Liver (tissue), 9 donors: ENCODE measurements around the gene PTPN6. TPM values are rescaled to one million over a fixed set of nuclear protein-coding genes. Genes with fewer than 3 reads are reported as not detected.

Experiments used
- DNase-seq: peaks from one replicate; pipeline ENCODE4 v3.0.0-alpha.2; 2017; ENCODE audit warnings: low spot score
- H3K27ac ChIP-seq, 2 donors: one replicate each; pipeline ENCODE4 v1.7.0; 2013; ENCODE audit warnings: inconsistent platforms in 2 of 2, low read length in 2 of 2, control low read depth in 1 of 2, low read depth in 1 of 2, mild to moderate bottlenecking in 1 of 2
- H3K27me3 ChIP-seq, 4 donors: one replicate each; pipeline versions ENCODE4 v1.6.1 to v1.7.0; 2013; ENCODE audit warnings: low read length in 3 of 4, inconsistent platforms in 1 of 4, mild to moderate bottlenecking in 1 of 4, moderate library complexity in 1 of 4; ENCODE audit not compliant: control insufficient read depth in 4 of 4, insufficient read depth in 4 of 4
- H3K36me3 ChIP-seq, 4 donors: one replicate each; pipeline versions ENCODE4 v1.6.1 to v1.7.0; 2013; ENCODE audit warnings: low read length in 3 of 4, mild to moderate bottlenecking in 3 of 4, low read depth in 1 of 4, moderate library complexity in 1 of 4; ENCODE audit not compliant: control insufficient read depth in 4 of 4, insufficient read depth in 3 of 4
- H3K4me1 ChIP-seq, 4 donors: one replicate each; pipeline versions ENCODE4 v1.6.1 to v1.7.0; 2013; ENCODE audit warnings: low read length in 3 of 4, mild to moderate bottlenecking in 3 of 4, moderate library complexity in 1 of 4; ENCODE audit not compliant: control insufficient read depth in 4 of 4, insufficient read depth in 4 of 4
- H3K4me3 ChIP-seq, 3 donors: one replicate each; pipeline versions ENCODE4 v1.6.1 to v1.7.0; 2013; ENCODE audit warnings: low read length in 3 of 3, control low read depth in 1 of 3, low read depth in 1 of 3, mild to moderate bottlenecking in 1 of 3
- H3K9ac ChIP-seq, 2 donors: one replicate each; pipeline ENCODE4 v1.7.0; 2013; ENCODE audit warnings: low read length in 2 of 2, mild to moderate bottlenecking in 2 of 2, moderate library complexity in 2 of 2, control low read depth in 1 of 2, low read depth in 1 of 2
- H3K9me3 ChIP-seq, 4 donors: one replicate each; pipeline versions ENCODE4 v1.6.1 to v1.7.0; 2013; ENCODE audit warnings: low read length in 3 of 4; ENCODE audit not compliant: control insufficient read depth in 4 of 4
- CTCF ChIP-seq: fragments of 150-350 bp; IDR thresholded peaks from 2 replicates; pipeline ENCODE4 v1.5.1; 2017; ENCODE audit warnings: improper control_type of control experiment, low read depth, low read length; ENCODE audit not compliant: missing input control
- EGR1 ChIP-seq, 2 donors: IDR thresholded peaks; 2 replicates each; pipeline ENCODE4 v1.6.1; 2016 to 2018; ENCODE audit warnings: antibody characterized with exemption in 2 of 2, low read depth in 2 of 2
- FOXA1 ChIP-seq: IDR thresholded peaks from 2 replicates; pipeline ENCODE4 v1.6.1; 2016; ENCODE audit warnings: antibody characterized with exemption
- FOXA2 ChIP-seq: IDR thresholded peaks from 2 replicates; pipeline ENCODE4 v1.6.1; 2016; ENCODE audit warnings: antibody characterized with exemption
- GABPA ChIP-seq, 2 donors: IDR thresholded peaks in 1 of 2; conservative IDR thresholded peaks in 1 of 2; 2 replicates each; pipeline ENCODE4 v1.6.1; 2016; ENCODE audit warnings: antibody characterized with exemption in 2 of 2, mild to moderate bottlenecking in 1 of 2, moderate library complexity in 1 of 2
- HNF4A ChIP-seq, 2 donors: conservative IDR thresholded peaks; 2 replicates each; pipeline ENCODE4 v1.6.1; 2016; ENCODE audit warnings: antibody characterized with exemption in 2 of 2, mild to moderate bottlenecking in 2 of 2
- HNF4G ChIP-seq: IDR thresholded peaks from 2 replicates; pipeline ENCODE4 v1.6.1; 2016; ENCODE audit warnings: antibody characterized with exemption
- JUND ChIP-seq, 2 donors: IDR thresholded peaks; 2 replicates each; pipeline ENCODE4 v1.6.1; 2016; ENCODE audit warnings: antibody characterized with exemption in 2 of 2
- NR2F2 ChIP-seq: IDR thresholded peaks from 2 replicates; pipeline ENCODE4 v1.6.1; 2016; ENCODE audit warnings: antibody characterized with exemption
- RAD21 ChIP-seq, 2 donors: IDR thresholded peaks; 2 replicates each; pipeline ENCODE4 v1.6.1; 2016; ENCODE audit warnings: antibody characterized with exemption in 2 of 2, mild to moderate bottlenecking in 2 of 2
- RXRA ChIP-seq, 2 donors: IDR thresholded peaks; 2 replicates each; pipeline ENCODE4 v1.6.1; 2017 to 2018; ENCODE audit warnings: antibody characterized with exemption in 2 of 2, mild to moderate bottlenecking in 1 of 2
- SP1 ChIP-seq: IDR thresholded peaks from 2 replicates; pipeline ENCODE4 v1.6.1; 2018; ENCODE audit warnings: antibody characterized with exemption, mild to moderate bottlenecking
- TAF1 ChIP-seq: conservative IDR thresholded peaks from 2 replicates; pipeline ENCODE4 v1.6.1; 2016; ENCODE audit warnings: antibody characterized with exemption, mild to moderate bottlenecking
- YY1 ChIP-seq: IDR thresholded peaks from 2 replicates; pipeline ENCODE4 v1.6.1; 2016; ENCODE audit warnings: antibody characterized with exemption, mild to moderate bottlenecking
- ZBTB33 ChIP-seq: IDR thresholded peaks from 2 replicates; pipeline ENCODE4 v1.6.1; 2016; ENCODE audit warnings: antibody characterized with exemption
- WGBS: extraction: QIAGEN DNeasy Blood & Tissue Kit; methylation state at CpG from one replicate; pipeline ENCODE4 v1.1.7; 2013; 5-methylcytosine and 5-hydroxymethylcytosine counted together
- polyA plus RNA-seq, 2 donors: library from polyadenylated mRNA; stranded (reverse) in 1 of 2; unstranded in 1 of 2; fragments of 200-250 nt in 1 of 2; fragments of >200 nt in 1 of 2; fragmentation: Nextera tagmentation in 1 of 2; extraction: Ambion mirVana in 1 of 2; gene quantifications; one replicate each; pipeline versions ENCODE4 v1.2.1 to v1.2.3, GENCODE V29; 2013 to 2015
- total RNA-seq, 2 donors: library from RNA; depleted of rRNA; stranded (reverse); fragments of >200 nt; gene quantifications; one replicate each; pipeline ENCODE4 v1.2.3, GENCODE V29; 2014
- TF ChIP-seq, protein P1 (sequence below): IDR thresholded peaks from 2 replicates; pipeline ENCODE4 v1.6.1; 2016; ENCODE audit warnings: antibody characterized with exemption
- TF ChIP-seq, protein P2 (sequence below): IDR thresholded peaks from 2 replicates; pipeline ENCODE4 v1.6.1; 2016; ENCODE audit warnings: antibody characterized with exemption
- TF ChIP-seq, protein P3 (sequence below): IDR thresholded peaks from 2 replicates; pipeline ENCODE4 v1.6.1; 2016; ENCODE audit warnings: antibody characterized with exemption, mild to moderate bottlenecking
- donor health status: healthy.
- donor health status: healthy.
- donor health status: healthy.
- donor health status: healthy.
- donor health status: healthy.

The PTPN6 gene
- total and polyA plus RNA-seq, 4 donors = 15.2 to 41.0 (median 19.6) TPM

GRCh38 chr12:6963016-6963731 lies 12.0 kb downstream of the PTPN6 start:
- H3K4me3 ChIP-seq = no peak overlapping the region
- H3K4me1 ChIP-seq = peaks cover 2 to 41% (median 19%) of the 10 kb centered on the region in 4 donors
- no peak for DNase-seq
- no peak overlapping the region for H3K27ac ChIP-seq
- no peaks in the 10 kb centered on the region for H3K9me3 ChIP-seq
- peaks cover 12 to 28% (median 22%) of the 10 kb centered on the region in 4 donors for H3K36me3 ChIP-seq
- TF ChIP-seq HNF4G (no peak), FOXA2 (no peak), RAD21 (IDR thresholded peaks at IDR 0.05) (no peak), ZBTB33 (no peak), CTCF (no peak)
- TF ChIP-seq, protein P1, sequence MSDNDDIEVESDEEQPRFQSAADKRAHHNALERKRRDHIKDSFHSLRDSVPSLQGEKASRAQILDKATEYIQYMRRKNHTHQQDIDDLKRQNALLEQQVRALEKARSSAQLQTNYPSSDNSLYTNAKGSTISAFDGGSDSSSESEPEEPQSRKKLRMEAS = no peak
- 79% methylated on average over 32 of the region's 32 CpGs for WGBS
- H3K9ac ChIP-seq = no peak overlapping the region
- no peaks in the 10 kb centered on the region for H3K27me3 ChIP-seq

DNA sequence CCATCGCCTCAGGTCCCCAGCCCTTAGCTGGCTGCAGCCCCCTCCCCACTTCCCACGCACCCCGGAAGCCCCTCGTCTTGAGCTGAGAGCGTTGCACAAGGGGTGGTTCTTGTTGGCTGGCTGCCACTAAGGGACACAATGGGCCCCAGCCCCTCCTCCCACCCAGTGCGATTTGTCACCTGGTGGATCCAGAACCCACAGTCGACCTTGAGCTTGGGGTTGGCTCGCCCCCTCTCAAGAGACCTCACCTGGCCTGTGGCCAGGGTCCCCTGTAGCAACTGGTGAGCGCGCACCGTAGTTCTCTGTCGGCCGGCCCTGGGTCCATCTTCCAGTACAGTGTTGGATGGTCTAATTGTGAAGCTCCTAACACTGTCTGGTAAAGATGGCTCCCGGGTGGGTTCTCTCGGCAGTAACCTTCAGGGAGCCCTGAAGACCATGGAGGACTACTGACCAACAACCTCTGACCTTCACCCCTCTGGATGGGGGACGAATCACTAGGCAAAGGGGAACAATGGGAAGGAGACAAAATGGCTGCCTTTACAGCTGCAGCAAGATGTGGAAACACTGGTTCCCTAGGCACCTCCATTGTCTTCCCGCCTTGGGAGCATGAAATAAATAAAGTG lies 12.7 kb downstream of the PTPN6 start:
- Histone ChIP-seq H3K9me3 (no peaks in the 10 kb centered on the region), H3K4me3 (no peak overlapping the region), H3K36me3 (peaks cover 13 to 34% (median 28%) of the 10 kb centered on the region in 4 donors), H3K27me3 (no peaks in the 10 kb centered on the region), H3K4me1 (peaks cover 8 to 44% (median 22%) of the 10 kb centered on the region in 4 donors), H3K9ac (no peak overlapping the region), H3K27ac (no peak overlapping the region)
- no peak for DNase-seq
- TF ChIP-seq HNF4A (conservative IDR thresholded peaks at IDR 0.05) (no peak), FOXA1 (no peak), RAD21 (IDR thresholded peaks at IDR 0.05) (no peak), RXRA (IDR thresholded peaks at IDR 0.05) (no peak), YY1 (no peak), CTCF (no peak), TAF1 (no peak), SP1 (no peak), ZBTB33 (no peak), FOXA2 (no peak), EGR1 (IDR thresholded peaks at IDR 0.05; ENCODE audit: low read depth in 2 of 2) (no peak), JUND (IDR thresholded peaks at IDR 0.05) (no peak), GABPA (IDR thresholded peaks at IDR 0.05 in 1 of 2, conservative IDR thresholded peaks at IDR 0.05 in 1 of 2) (no peak), NR2F2 (no peak)
- TF ChIP-seq, protein P1 = no peak
- TF ChIP-seq, protein P2, sequence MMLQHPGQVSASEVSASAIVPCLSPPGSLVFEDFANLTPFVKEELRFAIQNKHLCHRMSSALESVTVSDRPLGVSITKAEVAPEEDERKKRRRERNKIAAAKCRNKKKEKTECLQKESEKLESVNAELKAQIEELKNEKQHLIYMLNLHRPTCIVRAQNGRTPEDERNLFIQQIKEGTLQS = no peak
- TF ChIP-seq, protein P3, sequence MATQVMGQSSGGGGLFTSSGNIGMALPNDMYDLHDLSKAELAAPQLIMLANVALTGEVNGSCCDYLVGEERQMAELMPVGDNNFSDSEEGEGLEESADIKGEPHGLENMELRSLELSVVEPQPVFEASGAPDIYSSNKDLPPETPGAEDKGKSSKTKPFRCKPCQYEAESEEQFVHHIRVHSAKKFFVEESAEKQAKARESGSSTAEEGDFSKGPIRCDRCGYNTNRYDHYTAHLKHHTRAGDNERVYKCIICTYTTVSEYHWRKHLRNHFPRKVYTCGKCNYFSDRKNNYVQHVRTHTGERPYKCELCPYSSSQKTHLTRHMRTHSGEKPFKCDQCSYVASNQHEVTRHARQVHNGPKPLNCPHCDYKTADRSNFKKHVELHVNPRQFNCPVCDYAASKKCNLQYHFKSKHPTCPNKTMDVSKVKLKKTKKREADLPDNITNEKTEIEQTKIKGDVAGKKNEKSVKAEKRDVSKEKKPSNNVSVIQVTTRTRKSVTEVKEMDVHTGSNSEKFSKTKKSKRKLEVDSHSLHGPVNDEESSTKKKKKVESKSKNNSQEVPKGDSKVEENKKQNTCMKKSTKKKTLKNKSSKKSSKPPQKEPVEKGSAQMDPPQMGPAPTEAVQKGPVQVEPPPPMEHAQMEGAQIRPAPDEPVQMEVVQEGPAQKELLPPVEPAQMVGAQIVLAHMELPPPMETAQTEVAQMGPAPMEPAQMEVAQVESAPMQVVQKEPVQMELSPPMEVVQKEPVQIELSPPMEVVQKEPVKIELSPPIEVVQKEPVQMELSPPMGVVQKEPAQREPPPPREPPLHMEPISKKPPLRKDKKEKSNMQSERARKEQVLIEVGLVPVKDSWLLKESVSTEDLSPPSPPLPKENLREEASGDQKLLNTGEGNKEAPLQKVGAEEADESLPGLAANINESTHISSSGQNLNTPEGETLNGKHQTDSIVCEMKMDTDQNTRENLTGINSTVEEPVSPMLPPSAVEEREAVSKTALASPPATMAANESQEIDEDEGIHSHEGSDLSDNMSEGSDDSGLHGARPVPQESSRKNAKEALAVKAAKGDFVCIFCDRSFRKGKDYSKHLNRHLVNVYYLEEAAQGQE = no peak
- 69% methylated on average over 17 of the region's 17 CpGs for WGBS
